HG02973 (cell line): ENCODE measurements around the gene ADGRL4.
"Not testable (repeated sequence)": the region's sequence is repeated elsewhere in the genome, so short reads cannot be mapped to it uniquely, and the experiment has no call there.

Experiments
- ATAC-seq: cut with Tn5 transposase; IDR thresholded peaks from one replicate; pipeline ENCODE4 v1.9.1; 2021; ENCODE audit warnings: moderate library complexity; ENCODE audit not compliant: unreplicated experiment

ADGRL4 gene

DNA sequence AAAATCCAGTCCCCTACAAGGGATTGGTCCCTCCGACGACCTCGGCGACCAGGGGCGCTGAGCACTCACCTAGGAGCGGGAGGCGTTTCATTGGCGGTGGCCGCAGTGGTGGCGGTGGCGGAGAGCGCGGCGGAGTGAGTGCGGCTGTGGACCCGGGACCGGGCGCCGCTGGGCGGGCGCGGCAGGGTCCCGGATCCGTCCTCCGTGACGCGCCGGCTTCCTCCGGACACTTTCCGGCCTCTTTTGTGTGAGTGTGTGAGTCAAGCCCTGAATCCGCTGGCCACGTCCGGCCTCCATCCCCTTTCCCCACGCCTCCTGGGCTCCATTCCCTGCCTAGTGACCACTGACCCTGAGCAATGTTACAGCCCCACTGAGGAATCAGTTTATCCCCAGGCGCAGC lies at the start of gene ADGRL4:
ADGRL4 (minus strand) TSS at position 167 of the 400 bp plus-strand sequence; CDS start at position 91, 76 bp downstream.
- no peak for ATAC-seq

DNA sequence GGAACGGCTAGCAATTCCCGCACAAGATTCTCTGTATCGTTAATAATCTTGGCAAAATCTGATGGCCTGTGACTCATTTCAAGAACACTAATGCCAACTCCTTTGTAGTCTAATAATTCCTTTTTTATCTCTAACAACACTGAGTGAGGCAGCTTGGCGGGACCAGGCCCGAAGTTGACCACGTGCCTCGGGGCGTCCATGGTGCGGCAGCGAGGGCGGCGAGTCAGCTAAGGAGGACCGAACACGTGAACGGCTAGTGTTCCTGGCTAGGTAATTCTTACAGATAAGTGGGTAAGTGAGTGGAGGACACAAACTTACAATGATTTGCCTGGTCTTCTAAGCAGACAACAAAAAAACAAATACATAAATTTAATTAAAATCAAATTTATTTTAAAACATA lies 49.3 kb upstream of the ADGRL4 start:
- no peak for ATAC-seq

DNA sequence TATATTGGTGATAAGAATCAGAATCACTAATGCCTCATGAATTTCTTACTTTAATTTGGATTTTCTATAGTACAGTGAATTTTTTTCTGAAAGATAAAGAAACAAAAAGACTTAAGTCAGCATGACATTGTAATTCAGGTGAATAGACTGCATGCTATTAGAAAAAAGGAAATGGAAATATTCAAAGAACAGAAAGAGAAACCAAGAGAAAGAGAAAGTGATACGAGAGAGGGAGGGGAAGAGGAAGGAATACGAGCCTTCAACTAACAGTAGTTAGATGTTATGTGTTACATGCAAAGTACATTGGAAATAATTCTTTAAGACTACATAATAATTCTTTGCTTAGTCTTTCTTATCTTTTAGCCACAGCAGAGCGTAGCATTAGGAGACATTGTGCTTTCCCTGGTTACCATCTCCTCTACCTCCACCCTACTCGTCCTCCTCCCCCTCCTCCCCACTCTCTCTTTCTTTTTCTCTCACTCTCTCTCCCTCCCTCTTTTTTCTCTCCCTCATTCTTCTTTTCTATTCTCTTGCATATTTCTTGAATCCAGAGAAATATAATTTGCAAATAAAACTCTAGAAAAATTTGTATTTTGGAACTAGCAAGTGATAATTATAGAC lies 46.4 kb upstream of the ADGRL4 start:
- peak; percentile 98 for ATAC-seq

DNA sequence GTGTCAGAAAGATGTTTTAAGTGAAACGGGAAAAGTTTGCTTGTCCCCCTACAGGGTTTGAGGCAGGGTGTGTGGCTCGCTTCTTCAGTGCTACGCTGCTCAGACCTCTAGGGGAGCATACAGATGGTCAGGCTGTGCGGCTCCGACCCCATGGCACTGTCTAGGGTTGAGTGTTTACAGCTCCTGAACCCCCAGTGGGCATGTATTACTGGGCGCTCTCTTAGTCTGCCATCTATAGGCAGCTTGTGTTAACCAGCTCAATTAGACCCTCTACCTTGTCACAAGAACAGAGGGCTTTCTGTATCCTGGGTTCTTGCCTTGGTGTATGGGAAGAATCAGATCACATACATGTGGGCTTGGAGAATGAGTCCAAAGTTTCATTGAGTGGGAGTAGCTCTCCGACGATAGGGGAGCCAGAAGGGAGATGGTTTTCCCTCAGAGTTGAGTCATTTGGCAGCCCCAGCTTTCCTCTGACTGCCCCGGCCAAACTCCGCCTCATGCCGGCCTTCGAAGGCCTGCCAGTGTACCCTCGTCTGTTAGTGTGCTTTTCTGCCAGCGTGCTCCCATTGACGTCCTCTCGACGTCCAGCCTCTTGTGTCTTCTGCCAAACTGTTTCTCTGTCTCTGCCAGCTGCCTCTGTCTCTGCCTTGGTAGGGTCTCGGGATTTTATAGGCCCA lies 38.6 kb upstream of the ADGRL4 start:
- no peak for ATAC-seq

DNA sequence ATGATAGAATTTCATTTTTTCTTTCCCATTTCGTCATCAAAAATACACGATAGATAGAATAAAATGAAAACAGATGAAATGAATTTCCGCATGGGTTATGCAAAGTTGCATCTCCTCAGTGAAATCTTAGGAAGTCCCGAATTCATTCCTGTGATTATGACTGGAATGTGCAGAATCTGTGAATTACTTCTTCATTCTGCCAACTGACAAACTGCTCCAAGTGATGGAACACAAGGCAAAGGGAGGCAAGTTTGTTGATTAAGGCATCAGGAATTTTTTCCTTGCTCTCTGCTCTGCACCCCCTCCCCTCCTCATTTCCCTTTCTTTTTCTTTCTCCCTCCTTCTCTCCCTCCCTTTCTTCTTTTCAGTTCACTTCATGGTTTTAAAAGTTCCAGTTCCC lies 37.0 kb upstream of the ADGRL4 start:
- no peak for ATAC-seq

DNA sequence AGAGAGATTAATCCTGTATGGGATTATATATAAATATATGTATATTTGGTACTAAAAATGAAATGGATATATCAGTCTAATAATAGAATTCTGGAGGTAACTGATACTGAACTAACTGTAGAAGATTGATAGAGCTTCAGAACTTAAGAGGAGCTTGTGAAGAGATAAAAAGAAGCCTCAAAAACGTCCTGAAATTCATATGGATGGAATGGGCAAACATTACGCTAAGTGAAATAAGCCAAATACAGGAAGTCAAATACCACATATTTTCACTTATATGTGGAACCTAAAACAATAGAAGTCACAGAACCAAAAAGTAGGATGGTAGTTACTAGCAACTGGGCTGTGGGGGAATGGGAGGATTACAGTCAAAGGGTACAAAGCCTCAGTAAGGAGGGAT lies 36.0 kb upstream of the ADGRL4 start:
- ATAC-seq, result no peak

DNA sequence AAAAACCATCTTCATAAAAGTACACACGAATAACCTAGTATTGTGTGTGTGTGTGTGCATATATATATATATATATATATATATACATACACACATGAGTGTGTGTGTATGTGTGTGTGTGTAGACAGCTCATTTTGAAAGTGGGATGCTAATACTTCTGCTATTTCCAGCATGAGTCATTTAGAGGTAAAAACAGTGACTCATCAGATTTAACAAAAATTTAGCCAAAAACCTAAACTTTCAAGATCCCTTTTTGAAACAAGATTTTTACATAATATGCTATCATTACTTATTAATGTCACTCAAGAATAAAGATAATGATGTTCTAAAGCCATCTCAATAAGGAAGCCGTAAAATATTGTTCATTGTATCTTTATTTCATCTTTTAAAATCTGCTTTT lies 35.6 kb upstream of the ADGRL4 start:
- ATAC-seq, result peak; percentile 72

DNA sequence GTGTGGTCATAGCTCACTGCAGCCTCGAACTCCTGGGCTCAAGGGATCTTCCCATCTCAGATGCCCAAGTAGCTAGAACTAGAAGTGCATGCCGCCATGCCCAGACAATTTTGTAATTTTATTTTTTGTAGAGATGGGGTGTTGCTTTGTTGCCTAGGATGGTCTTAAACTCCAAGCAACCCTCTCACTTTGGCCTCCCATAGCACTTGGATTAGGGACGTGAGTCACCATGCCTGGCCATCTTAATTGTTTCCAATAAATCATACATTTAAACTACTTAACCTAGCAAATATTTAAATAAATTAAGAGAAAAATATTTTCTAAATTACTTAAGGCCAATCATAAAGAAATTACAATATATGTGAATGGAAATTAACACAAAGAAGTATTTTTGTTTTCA lies 35.1 kb upstream of the ADGRL4 start:
- ATAC-seq, result no peak

DNA sequence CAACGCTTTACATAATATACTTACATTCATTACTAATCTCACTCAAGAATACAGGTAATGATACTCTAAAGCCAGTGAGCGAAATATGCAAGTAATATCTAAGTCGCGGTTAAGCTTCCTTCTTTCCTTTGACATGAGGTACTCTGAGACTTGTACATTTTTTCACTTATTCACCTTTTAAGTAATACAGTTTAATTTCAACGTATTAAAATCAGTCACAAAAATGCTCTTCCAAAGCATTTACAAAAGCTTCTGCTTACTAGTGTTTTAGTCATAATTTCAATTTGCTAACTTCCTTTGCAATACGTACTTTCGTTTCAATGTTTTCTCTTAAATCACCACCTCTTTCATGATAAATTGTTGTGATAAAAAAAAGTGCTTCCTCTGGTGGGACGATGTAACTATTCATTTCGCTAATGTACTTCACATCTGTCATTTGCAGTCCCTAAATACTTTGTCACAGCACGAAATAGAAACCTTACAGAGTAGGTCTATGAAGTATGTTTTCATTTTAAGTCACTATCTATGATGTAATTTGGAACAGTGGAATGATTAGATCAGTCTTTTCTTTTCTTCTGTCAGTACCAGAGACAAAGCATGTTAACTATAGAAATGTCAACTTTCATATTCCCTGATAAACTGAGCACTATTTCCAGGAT lies 34.0 kb upstream of the ADGRL4 start:
- ATAC-seq, result peak; percentile 88

DNA sequence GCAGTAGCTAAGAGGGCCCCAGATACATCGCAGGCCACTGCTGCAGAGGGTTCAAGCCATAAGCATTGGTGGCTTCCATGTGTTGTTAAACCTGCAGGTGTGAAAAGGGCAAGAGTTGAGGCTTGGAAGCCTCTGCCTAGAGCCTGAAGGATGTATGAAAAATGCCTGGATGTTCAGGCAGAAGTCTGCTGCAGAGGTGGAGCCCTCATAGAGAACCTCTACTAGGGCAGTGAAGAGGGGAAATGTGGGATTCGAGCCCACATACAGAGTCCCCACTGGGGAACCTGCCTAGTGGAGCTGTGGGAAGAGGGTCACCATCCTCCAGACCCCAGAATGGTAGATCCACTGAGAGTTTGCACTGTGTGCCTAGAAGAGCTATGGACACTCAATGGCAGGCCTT lies 30.6 kb upstream of the ADGRL4 start:
- ATAC-seq, result no peak

DNA sequence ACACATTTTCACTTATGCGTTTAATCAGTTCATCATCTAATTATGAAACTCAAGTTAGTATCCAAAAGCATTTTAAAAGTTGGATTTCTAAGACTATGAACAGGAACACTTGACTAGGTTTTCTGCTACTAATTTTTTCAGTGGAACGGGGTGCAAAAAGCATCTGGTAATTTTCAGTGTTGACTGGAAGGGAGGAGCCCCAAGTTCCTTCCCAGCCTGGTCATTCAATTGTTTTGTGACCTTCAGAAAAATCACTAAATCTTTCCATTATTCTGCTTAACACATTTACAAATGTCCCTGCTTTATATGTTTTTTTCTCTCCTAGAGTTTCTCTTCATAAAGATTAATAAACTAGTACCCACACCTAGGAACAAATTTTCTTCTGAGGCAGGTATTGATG lies 6.0 kb upstream of the ADGRL4 start:
- no peak for ATAC-seq

DNA sequence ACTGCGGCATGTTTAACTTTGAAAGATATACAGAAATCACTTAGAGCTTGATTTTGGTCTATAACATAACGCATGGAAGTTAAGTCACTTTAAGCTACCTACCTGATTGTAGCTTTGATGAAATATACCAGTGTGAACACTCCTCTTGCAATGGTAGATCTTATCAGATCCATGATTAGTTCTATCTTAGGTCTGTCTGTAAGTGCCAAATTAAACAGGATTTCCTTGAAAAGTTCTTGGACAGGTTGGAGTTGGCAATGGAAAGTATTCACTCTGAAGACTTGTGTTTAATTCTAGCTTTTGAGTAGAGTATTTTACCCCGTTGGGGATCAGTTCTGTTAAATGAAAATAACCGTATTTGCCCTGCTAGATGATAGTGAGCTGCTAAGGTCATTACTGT lies 4.1 kb upstream of the ADGRL4 start:
- no peak for ATAC-seq

DNA sequence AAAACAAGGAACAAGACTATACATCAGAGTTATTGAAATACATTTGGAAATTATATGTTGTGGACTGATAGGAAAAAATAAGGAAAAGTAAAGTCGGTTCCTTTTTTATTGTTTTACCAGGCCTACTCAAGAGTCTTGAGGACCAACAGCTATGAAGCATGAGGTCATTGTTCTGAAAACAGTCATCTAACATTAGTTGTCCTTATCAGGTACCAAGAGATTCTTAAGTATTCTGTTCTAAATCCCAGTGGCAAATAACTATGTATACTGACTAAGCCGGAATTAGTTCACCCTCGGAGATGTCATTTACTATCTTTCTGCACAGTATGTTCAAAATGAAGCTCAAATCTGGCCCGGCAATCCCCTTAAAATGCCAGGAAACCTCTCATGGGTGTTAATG lies 585 bp downstream of the ADGRL4 start:
- no peak for ATAC-seq

DNA sequence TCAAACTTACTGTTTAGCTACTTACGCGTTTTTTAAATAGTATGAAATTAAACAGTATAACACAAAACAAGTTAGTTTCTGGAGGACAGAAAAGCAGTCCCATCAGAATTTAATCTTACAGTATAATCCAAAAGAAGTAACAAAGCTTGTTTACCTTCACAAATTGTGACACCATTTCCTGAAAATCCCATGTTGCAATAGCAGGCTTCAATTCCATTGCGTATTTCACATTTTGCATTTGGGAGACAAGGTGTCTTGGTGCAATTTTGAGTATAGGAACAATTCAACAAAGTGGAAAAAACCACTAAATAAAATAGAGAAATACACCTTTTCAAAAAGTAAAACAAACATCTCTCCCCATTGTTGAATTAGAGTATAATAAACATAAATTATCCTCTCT lies 1.6 kb downstream of the ADGRL4 start:
- no peak for ATAC-seq

DNA sequence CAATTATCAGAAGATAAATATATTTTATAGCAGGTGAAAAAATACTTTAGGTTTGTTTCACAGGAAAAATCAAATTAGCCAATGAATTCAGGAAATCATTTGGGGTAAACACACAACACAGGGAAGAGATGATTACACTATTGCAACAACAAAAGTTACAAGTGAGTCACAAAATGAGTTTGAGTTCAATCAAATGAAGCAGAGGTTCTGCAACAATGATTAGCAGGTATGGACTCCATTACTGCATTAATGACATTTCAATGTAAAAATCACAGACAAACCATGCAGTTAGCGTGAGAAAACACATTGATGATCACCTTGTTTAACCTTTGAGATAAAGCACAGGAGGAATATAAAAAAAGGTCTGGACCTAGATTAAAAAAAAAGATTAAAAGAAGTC lies 9.7 kb downstream of the ADGRL4 start:
- no peak for ATAC-seq

DNA sequence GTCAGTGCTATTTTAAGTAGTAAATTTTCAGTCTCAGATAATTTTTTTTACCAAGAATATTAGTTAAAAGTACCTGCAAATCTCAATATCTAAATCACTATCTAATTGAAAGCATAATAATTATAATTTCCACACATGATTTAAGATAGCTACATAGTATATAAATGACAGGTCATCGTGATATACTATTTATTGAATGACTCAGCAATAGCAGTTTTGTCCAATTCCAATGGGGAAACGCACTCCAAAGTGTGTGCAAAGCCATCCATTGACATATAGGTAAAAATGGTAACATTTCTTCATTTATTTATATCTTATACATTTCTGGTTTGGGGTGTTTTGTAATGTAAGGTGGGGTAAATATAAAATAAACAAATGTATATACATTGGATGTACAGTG lies 19.5 kb downstream of the ADGRL4 start:
- ATAC-seq, result no peak

DNA sequence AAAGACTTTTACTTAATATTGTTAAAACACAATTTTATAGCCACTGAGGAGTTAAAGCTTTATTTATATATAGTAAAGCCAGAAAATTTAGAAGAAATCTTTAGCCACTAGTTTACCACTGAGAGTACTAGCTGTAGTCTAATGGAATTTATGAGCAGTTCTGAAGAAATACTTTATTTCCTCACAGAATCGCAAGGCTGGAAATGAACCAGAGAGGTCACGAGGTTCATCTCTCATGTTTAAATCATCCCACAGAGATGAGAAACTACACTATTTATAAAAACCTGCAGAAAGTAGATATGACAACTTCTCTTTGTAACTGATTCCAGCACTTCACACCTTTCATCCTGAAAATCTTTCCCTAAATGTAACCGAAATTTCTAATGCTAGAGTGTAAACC lies 26.0 kb downstream of the ADGRL4 start:
- ATAC-seq, result no peak

DNA sequence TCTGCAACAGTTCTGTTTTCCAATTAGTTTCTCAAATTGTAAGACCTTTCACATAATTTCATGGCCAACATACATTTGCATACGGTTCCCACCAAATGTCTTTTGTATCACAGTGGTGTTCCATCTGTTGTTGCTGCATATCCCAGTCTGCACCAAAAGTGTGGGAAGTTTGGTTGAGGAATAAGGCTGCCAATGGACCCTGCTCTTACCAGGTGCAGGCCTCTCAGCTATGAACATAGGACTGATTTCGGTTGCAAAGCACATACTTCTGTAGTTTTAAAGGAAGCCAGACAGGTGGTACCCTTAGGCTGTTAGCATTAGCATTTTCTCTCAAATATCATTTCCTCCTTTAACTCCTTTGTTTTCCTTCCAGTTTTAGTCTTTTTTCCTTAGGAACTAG lies 33.8 kb downstream of the ADGRL4 start:
- no peak for ATAC-seq

DNA sequence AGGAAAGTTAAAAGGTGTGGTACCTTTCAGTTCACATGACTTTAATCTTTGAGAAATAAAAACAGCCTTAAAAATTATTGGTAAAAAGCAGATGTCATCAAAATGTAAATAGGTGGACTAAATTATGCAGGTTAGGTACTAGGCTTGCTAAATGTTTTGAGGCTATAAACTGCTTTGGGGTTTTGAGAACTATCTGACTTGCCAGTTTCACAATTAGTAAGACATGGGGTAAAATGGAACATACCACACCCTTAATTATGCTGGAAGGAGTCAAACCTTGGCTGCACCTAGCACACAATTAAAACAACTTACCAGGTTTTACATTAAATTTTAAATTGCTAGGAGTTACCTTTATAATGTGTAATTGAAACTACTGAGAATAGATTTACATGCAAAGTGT lies 39.4 kb downstream of the ADGRL4 start:
- ATAC-seq, result not testable (repeated sequence)

DNA sequence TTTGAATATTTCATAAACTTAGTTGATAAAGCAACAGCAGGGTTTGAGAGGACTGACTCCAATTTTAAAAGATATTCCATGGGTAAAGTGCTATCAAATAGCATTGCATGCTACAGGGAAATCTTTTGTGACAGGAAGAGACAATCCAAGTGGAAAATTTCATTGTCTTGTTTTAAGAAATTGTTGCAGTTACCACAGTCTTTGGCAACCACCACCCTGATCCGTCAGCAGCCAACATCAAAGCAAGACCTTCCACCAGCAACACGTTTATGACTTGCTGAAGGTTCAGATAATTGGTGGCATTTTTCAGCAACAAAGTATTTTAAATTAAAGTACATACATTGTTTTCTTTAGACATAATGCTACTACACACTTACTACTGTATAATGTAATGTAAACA lies 47.8 kb downstream of the ADGRL4 start:
- ATAC-seq, result no peak

DNA sequence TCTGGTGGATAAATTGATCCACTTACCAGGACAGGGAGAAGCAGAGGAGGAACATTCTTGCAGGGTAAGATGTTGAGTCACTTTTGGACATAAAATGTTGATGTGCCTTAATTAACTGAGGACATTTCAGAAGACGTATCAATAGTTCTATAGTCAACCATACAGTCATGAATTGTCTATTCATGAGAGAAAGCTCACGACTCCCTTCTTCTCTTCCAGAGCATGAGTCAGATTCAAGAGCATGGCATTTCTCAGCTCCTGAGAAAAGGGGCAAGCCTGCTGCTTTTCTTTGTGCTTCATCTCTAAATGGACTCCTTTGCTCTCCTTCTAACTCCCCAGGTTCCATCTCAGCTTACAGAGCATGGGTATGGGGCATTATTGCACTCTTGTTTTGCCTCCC lies 55.7 kb downstream of the ADGRL4 start:
- ATAC-seq, result no peak

DNA sequence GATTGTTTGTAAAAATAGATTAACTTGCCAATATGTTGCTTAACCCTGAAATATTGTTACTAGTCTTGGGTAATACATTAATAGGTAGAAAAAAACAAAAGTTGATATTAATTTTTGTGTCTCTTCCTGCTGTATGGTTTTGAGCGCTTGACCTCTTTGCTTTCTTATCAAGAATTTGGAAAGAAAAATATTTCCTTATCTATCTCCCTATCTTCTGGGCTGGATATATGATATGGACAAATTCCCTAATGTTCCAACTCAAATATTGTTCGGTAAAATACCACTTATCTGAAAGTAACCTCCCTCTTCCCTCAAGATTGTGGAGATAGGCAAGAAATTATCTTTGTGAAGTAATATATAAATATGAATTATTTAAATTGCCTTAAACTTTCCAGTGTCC lies 57.3 kb downstream of the ADGRL4 start:
- ATAC-seq, result no peak
